ENCODE results near the gene PREB.
"Not testable (repeated sequence)": the region's sequence is repeated elsewhere in the genome, so short reads cannot be mapped to it uniquely, and the experiment has no call there.

Gene PREB, protein sequence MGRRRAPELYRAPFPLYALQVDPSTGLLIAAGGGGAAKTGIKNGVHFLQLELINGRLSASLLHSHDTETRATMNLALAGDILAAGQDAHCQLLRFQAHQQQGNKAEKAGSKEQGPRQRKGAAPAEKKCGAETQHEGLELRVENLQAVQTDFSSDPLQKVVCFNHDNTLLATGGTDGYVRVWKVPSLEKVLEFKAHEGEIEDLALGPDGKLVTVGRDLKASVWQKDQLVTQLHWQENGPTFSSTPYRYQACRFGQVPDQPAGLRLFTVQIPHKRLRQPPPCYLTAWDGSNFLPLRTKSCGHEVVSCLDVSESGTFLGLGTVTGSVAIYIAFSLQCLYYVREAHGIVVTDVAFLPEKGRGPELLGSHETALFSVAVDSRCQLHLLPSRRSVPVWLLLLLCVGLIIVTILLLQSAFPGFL

DNA sequence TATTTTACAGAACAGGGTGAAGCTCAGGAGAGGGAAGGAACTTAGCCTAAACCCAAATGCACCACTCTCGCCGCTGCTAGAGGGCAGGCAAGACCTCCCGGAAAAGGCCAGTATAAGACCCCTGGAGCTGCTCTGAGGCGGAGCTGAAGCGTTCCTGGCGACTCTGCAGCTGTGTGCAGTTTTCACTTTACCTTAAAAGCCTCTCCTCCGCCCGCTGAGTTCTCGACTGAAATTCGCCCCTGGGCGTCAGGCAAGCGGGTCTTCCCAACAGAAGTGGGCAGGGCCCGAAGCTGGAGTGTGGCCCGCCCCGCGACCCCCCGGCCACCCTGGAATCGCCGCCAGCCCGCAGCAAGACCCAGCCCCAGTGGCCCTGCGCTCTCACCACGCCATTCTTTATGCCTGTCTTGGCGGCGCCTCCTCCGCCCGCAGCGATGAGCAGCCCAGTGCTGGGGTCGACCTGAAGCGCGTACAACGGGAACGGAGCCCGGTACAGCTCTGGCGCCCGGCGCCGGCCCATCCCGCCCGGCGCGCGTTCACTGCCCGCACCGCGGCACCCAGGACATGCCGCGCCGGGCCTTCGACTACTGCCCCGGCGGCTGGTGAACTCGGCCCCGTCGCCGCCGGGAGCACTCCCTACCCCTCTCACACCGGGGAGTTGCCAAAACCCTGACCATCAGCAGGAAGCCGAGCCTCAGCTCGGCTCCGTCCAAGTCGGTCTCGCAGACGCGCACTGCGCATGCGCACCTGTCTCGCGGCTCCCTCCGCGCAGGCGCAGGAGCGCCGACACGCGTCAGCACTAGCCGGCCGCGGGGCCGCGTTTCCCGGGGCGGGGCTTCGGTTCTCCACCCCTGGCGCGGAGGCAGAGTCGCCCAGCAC lies at the start of gene PREB:
PREB (minus strand) TSS at position 732 of the 876 bp plus-strand sequence; CDS start at position 517, 215 bp downstream.
- peak; percentile 71 to 98 (median 93) for DNase-seq

DNA sequence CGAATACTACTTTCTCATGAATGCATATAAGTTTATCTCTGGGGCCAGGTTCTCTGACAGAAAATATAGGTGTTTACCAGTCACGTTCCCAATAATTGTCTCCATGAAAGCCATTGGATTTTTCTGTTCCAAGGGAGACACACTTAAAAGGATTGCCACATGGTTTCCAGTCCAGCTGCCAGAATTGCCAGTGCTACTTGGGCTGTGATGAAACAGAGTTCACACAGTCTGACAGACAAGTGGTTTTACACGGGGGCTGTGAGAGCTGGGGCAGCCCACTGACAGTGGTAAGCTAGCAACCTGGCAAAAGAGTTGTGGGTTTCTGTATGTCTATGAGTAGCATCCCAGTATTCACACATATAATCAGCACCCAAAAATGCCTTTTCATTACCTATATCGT lies 49.7 kb upstream of the PREB start:
- no peak for DNase-seq

DNA sequence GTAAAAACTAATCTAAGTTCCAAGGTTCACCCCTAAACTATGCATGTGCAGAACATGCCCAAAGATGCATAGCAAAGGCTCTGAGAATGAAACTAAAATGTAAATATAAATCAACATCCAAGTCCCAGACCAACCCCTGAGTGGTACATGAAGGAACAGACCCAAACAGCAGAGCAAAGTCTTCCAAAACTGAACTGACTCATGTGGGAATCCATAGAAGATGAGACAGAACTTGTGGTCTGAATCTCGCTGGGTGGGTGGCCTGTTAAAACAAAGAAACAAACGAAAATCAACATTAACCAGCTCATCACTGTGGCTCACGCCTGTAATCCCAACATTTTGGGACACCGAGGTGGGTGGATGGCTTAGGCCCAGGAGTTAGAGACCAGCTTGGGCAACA lies 47.9 kb upstream of the PREB start:
- no peak for DNase-seq

DNA sequence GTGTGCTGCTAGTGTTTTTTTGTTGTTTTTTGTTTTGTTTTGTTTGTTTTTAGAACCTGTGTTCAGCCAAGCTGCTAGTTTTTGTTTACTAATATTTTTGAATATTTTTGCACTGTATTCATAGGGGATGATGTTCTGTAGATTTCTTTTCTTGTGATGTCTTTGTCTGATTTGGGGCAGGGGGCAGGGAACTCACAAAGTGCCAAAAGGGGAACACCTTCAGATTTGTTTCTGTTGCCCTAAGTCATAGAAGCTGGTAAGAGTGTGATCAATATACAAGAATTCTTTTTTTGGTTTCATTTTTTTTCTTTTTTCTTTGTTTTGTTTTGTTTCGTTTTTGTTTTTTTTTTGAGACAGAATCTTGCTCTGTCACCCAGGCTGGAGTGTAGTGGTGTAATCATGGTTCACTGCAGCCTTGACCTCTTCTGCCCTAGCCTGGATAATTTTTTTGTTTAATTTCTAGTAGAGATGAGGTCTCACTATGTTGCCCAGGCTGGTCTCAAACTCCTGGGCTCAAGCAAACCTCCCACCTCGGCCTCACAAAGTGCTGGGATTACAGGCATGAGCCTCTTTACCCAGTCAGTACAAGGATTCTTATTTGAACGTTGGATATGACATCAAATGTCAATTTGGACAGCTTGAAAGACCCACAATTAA lies 45.0 kb upstream of the PREB start:
- DNase-seq, result no peak

DNA sequence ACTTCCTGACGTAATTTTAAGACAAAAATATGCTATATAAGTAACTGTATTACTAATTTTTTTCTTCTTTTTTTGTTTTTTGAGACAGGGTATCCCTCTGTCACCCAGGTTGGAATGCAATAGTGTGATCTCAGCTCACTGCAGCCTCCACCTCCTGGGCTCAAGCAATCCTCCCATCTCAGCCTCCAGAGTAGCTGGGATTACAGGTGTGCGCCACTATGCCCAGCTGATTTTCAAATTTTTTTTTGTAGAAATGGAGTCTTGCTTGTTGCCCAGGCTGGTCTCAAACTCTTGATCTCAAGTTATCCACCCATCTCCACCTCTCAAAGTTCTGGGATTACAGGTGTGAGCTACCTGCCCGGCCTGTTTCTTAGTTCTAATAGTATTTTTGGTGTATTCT lies 44.0 kb upstream of the PREB start:
- DNase-seq, result no peak

DNA sequence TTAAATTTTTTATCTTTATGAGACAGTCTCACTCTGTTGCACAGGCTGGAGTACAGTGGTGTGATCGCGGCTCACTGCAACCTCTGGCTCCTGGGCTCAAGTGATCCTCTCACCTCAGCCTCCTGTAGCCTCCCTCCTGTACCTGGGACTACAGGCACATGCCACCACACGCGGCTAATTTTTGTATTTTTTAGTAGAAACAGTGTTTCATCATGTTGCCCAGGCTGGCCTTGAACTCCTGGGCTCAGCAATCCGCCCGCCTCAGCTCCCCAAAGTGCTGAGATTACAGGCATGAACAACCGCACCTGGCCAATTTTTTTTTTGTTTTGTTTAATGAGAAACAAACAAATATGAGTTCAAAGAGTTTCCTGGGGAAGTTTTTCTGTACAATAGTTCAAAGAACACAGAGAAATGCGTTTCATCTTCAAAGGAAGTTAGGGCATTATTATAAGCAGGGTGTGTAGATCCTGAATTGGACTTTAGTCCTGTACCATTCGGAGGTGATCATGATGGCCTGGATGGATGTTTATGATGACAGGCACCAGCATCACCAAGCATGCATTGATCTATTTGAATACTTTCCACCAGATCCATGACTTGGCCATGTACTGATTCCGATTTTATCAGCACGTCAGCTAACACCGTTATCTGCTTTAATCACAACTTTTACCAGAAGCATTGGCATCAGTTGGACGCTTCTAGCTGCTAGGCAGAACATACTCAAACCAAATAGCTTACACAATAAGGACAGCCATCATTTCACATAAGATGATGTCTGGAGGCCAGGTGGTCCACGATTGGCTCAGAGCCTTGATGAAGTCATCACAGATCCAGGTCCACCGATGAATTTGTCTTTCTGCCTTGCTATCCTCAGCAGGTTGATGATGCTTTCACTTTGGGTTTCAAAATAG lies 43.3 kb upstream of the PREB start:
- DNase-seq, result no peak

DNA sequence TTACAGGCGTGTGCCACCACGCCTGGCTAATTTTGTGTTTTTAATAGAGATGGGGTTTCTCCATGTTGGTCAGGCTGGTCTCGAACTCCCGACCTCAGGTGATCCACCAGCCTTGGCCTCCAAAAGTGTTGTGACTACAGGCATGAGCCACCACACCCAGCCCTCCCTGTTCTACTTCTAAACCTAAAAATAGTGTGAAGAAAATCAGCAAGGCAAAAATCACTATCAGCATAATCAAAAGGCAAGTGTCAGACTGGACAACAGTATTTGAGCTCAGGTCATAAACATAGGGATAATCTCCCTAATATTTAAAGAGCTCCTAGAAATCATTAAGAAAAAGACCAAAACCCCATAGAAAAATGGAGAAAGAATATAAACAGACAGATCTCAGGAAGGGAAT lies 41.3 kb upstream of the PREB start:
- DNase-seq, result not testable (repeated sequence)

DNA sequence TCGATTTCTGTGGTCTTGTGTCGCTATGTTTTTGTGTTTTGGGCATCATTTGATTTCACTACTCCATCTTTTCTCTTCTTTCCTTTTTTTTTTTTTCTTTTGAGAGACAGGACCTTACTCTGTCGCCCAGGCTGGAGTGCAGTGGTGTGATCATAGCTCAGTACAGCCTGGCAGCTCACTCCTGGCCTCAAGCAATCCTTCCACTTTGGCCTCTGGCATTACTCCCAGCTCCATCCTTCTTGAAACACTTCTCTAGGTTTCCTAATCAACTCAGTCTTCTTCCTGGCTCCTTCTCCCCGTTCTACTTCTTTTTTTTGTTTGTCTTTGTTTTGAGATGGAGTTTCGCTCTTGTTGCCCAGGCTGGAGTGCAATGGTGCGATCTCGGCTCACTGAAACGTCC lies 40.9 kb upstream of the PREB start:
- no peak for DNase-seq

DNA sequence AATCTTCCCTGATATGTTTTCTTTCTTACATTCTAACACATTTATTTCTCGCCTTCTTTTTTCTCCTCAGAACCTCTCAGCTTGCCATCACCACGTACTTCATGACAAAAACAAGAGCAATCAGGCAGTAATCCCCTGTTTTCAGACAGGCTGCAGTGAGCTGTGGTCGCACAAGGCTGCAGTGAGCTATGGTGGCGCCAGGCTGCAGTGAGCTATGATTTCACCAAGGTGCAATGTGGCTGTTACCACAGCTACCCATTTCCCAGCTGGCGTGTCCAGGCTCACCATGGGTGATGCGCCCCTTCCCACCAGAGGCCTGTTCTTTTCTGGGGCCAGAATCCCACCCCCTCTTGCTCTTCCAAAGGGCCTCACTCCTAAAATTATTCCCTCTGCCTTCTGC lies 40.2 kb upstream of the PREB start:
- no peak for DNase-seq

DNA sequence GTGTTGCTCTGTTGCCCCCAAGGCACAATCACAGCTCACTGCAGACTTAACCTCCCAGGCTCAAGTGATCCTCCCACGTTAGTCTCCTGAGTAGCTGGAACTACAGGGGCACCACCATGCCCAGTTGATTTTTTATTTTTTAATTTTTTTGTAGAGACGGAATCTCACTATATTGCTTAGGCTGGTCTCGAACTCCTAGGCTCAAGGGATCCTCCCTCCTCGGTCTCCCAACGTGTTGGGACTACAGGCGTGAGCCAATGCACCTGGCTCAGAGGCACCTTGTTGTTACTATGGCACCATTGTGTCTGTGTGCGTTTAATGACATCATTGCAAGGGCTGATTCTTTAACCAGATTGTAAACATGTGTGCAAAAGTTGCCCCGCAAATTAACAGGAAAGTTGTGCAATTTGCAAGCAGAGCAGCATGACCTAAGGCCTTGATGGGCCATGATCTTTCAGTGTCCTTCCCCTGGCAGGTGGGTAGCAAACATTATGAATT lies 37.0 kb upstream of the PREB start:
- no peak for DNase-seq

DNA sequence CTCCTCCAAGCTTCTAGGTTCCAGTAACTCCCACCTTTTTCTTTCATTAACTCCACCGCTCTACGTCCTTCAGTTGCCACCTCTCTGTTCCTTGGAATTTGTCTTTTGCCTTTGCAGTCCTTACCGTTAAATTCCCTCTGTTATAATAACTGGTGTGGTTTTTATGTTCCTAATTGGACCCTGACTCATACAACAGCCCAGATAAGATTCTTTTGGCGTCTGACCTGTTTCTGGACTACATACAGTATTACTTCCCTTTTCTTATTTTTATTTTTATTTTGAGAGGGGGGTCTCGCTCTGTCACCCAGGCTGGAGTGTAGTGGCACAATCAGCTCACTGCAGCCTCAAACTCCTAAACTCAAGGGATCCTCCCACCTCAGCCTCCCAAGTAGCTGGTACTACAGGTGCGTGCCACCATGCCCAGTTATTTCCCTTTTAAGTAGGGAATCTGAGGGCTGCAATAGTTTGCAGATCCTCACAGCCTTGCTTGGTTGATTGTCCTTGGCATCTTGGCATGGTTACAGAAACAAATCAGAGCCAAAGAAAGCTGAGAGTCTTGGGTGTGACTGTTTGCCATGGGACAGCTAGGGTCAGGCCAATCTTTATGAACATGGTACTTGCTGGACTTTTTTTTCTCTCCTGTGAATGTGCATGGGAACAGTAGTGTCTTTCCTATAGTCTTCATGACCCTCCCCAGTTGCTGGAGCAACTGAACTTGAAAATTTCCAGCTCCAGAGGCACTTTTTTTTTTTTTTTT lies 36.3 kb upstream of the PREB start:
- no peak for DNase-seq

DNA sequence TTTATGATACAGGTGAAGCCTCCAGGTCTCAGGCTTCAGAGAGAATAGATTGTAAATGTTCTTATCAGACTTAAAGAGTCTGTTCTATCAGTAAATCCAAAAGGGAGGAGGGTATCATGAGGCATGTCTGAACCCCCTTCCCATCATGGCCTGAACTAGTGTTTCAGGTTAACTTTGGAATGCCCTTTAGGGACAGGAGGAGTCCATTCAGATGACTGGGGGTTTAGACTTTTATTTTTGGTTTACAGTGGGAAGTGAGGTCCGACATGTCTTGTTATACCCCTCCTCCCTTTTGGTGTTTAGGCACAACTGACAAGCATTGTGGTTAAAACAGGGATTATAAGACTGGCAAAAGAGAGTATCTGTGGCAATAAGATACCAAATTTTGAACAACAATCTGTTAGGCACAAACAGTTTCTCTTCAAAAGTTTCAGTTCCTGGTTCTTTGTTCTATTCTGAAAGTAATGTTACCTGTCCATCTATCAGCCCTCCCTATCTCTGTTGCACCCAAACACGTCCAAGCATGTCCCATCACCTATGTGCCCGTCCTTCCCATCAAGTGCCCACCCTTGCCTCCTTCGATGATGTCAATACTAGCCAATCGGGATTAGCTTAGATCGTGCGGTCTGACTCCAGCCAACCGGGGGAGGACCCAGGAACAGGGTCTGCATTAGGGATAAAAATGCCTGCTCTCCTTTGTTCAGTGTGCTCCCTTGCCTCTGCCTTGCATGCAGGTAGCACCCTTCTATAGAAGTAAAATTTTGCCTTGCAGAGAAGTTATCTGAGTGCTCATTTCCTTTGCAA lies 30.7 kb upstream of the PREB start:
- no peak for DNase-seq

DNA sequence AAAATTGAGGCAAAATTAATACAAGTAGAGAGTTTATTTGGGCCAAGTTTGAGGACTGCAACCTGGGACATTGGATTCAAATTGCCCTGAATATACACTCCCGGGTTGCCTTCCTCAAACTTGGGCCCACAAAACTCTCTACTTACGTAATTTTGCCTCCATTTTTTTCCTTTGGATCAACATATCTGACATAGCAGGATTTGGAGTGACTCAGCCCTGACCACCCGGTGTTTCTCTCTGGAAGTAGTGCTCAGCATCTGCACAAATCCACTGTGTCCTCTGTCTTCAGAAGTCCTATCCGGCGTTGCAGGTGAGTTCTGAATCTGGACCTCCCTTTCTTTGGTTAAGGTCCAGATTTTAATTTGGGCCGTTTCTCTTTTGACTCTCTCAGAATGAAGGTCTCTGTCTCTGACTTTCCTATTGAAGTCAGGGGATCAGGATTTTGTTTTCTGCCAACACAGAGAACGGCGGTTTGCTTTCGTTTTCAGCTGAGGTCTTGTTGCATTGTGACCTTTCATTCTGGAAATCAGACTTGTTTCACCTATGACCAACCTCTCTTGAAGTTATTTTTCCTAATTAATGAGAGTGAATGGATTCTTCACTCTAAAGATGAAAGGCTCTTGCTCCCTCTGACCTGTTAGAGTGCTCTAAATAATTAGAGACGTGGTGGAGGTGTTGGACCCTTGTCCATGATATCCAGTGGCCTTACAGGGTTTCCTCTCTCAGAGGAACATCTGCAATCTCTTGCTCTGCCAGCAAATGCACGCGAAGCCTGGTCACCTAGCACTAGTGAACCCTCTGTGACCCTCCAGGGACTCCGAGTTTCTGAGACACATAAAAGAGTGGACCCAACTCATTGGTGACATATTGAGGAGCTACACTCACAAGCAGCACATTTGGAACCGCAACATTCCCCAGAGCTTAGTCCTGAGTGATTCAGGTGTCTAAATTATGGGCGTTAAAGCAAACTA lies 28.0 kb upstream of the PREB start:
- DNase-seq, result no peak

DNA sequence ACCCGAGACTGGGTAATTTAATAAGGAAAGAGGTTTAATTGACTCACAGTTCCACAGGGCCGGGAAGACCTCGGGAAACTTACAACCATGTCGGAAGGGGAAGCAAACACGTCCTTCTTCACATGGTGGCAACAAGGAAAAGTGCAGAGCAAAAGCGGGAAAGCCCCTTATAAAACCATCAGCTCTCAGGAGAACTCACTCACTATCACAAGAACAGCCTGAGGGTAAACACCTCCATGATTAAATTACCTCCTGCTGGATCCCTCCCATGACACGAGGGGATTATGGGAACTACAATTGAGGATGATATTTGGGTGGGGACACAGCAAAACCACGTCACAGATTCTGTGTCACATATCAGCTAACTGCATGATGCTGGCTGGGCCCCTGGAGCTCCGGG lies 25.8 kb upstream of the PREB start:
- no peak for DNase-seq

DNA sequence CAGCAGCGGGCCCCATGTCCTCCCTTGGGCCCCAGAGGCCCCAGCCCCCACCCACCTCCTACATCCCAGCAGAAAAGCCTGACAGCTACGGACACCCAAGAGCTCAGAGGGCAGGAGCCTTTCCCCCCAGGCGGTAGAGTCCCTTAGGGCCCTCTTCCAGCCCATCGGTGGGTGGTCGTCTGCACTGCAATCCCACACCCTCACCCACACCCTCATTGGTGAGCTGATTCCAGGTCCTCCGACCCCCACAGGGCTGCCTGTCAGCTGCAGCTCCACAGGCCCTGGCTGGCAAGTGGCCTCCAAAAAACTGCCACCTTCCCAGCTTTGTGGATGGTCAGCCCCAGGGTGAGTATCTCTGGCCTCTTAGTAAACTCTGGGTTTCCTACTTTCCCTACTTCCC lies 24.8 kb upstream of the PREB start:
- no peak for DNase-seq

DNA sequence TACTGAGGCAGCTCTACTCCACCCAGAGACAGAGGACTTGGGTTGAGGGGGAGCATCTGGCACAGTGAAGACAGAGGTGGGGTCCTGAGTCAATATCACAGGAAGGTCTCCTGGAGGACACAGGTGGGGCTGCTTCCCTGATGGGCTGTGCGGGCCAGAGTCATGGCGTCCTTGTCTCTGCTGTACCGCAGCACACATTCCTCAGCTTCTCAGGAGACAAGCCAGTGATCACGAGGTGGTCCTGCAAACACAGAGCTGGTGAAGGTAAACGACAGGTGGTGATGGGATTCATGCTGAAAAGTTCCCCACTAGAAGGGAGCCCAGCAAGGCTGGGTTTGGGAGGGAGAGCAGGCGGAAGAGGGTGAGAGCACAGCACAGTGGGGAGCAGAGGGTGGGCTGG lies 24.0 kb upstream of the PREB start:
- no peak for DNase-seq

DNA sequence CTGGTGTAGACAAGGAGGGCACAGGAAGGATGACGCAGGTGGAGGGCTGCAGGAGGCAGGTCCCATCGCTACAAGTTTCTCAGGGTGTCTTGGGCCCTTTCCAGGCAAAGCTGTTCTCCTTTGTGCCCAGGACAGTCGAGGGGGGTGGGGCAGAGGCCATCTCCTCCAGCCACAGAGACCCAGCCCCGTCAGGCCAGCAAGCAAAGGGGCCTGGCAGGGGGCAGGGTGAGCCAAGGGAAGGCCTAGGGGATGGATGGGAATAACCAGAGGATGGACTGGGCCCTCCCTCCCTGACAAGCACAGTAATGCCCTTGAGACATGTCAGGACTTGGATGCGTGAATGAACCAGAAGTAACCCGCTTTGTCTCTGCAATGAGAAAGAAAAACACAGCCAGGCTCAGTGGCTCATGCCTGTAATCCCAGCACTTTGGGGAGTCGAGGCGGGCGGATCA lies 20.7 kb upstream of the PREB start:
- no peak for DNase-seq

DNA sequence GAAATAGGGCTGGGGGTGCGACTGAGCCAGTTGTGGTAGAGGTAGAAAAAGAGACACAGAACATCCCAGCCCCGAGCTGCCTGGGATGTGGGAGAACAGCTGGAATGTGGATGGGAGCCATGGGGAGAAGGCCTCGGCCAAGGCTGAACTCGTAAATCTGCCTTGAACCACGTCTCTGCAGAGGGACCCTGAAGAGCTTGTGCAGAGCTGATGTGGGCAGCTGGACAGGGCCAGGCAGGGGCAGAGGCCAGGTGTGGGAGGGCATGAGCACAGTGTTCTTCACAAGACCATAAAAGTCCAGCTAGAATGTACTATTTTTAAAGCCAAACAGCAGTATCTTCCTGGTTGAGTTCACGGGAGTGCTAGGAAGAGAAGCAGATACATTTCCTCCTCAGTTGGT lies 20.1 kb upstream of the PREB start:
- no peak for DNase-seq
